Osteocyte (in vitro differentiated cells): ENCODE measurements around the gene EID2. TPM values are rescaled to one million over a fixed set of nuclear protein-coding genes. Genes with fewer than 3 reads are reported as not detected.

Experiments used
- DNase-seq: peaks from one replicate; pipeline ENCODE4 v3.0.0; 2021; ENCODE audit warnings: mixed read lengths; ENCODE audit not compliant: unreplicated experiment; ENCODE audit errors: extremely low spot score
- H3K27ac Mint-ChIP-seq: one replicate; pipeline ENCODE4 v1.8.0; 2021; ENCODE audit warnings: mild to moderate bottlenecking, mixed read lengths; ENCODE audit not compliant: unreplicated experiment
- H3K27me3 Mint-ChIP-seq: one replicate; pipeline ENCODE4 v1.8.0; 2021; ENCODE audit warnings: mixed read lengths; ENCODE audit not compliant: unreplicated experiment
- H3K36me3 Mint-ChIP-seq: one replicate; pipeline ENCODE4 v1.8.0; 2021; ENCODE audit warnings: mixed read lengths; ENCODE audit not compliant: unreplicated experiment
- H3K4me1 Mint-ChIP-seq: one replicate; pipeline ENCODE4 v1.8.0; 2021; ENCODE audit warnings: mixed read lengths; ENCODE audit not compliant: unreplicated experiment
- H3K4me3 Mint-ChIP-seq: one replicate; pipeline ENCODE4 v1.8.0; 2021; ENCODE audit warnings: mild to moderate bottlenecking, moderate library complexity, mixed read lengths; ENCODE audit not compliant: unreplicated experiment
- H3K9me3 Mint-ChIP-seq: one replicate; pipeline ENCODE4 v1.8.0; 2021; ENCODE audit warnings: mixed read lengths; ENCODE audit not compliant: unreplicated experiment
- total RNA-seq: library from RNA; stranded (reverse); gene quantifications from 2 replicates; pipeline ENCODE4 v1.2.1, GENCODE V29; 2021
- TF ChIP-seq, protein P1 (sequence below): fragments of 200-600 bp; sonication (generic); IDR thresholded peaks from 2 replicates; pipeline ENCODE4 v1.5.0; 2021; ENCODE audit warnings: antibody characterized with exemption, mild to moderate bottlenecking, moderate library complexity

EID2 gene
- total RNA-seq, 1 donor from 2014 or later, result 18.1 TPM

DNA sequence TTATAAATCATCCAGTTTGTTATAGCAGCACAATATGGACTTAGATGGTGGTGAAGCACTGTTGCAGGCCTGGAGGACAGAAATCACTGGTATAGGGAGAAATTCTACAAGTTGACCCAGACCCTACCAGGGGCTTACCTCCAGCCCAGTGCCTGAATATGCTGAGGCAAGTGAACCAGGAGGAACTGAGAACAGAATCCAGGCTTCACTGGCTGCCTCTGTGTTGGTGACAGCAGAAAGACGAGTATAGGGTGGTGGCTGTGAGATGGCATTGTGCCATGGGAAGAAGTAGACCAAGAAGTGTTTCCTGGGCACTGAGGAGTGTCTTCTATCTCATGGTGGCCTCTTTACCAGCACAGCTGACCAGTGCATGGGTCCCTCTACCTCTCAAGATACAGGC, 15.9 kb upstream of the EID2 start:
- Mint-ChIP-seq H3K9me3 (no peaks in the 10 kb centered on the region), H3K27ac (no peak overlapping the region), H3K27me3 (peaks cover 26% of the 10 kb centered on the region), H3K4me1 (peaks cover 16% of the 10 kb centered on the region), H3K4me3 (no peak overlapping the region), H3K36me3 (no peaks in the 10 kb centered on the region)
- no peak for DNase-seq
- TF ChIP-seq, protein P1, sequence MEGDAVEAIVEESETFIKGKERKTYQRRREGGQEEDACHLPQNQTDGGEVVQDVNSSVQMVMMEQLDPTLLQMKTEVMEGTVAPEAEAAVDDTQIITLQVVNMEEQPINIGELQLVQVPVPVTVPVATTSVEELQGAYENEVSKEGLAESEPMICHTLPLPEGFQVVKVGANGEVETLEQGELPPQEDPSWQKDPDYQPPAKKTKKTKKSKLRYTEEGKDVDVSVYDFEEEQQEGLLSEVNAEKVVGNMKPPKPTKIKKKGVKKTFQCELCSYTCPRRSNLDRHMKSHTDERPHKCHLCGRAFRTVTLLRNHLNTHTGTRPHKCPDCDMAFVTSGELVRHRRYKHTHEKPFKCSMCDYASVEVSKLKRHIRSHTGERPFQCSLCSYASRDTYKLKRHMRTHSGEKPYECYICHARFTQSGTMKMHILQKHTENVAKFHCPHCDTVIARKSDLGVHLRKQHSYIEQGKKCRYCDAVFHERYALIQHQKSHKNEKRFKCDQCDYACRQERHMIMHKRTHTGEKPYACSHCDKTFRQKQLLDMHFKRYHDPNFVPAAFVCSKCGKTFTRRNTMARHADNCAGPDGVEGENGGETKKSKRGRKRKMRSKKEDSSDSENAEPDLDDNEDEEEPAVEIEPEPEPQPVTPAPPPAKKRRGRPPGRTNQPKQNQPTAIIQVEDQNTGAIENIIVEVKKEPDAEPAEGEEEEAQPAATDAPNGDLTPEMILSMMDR, result no peak

- Mint-ChIP-seq H3K4me1 (peaks cover 16% of the 10 kb centered on the region), H3K27ac (no peak overlapping the region), H3K27me3 (peaks cover 20% of the 10 kb centered on the region), H3K9me3 (no peaks in the 10 kb centered on the region), H3K4me3 (no peak overlapping the region), H3K36me3 (no peaks in the 10 kb centered on the region)
- TF ChIP-seq, protein P1, result no peak
- no peak for DNase-seq
These were observed 14.8 kb upstream of the EID2 start for GRCh38 chr19:39554701-39555311.

DNA sequence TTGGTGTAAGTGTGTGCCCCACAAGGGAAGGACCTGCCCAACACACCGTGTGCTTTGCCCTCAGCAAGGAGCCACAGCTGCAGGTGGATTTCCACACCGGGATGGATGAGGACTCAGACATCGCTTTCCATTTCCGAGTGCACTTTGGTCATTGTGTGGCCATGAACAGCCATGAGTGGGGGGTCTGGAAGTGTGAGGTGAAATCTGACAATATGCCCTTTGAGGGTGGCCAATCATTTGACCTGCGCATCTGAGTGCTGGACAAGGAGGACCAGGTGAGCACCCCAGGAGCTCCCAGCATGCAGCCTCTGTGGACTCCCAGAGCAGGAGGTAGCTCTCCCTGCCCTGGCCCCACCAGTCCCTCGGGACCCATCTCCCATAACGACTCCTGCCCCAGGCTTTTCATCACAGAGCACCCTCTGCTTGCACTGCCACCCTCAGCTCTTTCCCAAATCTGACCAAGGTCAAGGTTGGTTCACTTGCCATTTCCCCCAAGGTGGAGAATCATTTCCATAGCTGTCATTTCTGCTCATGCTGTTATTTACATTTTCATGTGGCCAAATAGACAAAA, 13.2 kb upstream of the EID2 start:
- DNase-seq, result no peak
- H3K9me3 Mint-ChIP-seq, result no peaks in the 10 kb centered on the region
- H3K27me3 Mint-ChIP-seq, result peaks cover 20% of the 10 kb centered on the region
- TF ChIP-seq, protein P1, result no peak
- no peaks in the 10 kb centered on the region for H3K36me3 Mint-ChIP-seq
- no peak overlapping the region for H3K27ac Mint-ChIP-seq
- H3K4me3 Mint-ChIP-seq, result no peak overlapping the region
- peaks cover 11% of the 10 kb centered on the region for H3K4me1 Mint-ChIP-seq

GRCh38 chr19:39550197-39550596, 10.2 kb upstream of the EID2 start:
- no peak overlapping the region for H3K27ac Mint-ChIP-seq
- no peak overlapping the region for H3K4me3 Mint-ChIP-seq
- H3K9me3 Mint-ChIP-seq, result no peaks in the 10 kb centered on the region
- TF ChIP-seq, protein P1, result no peak
- H3K36me3 Mint-ChIP-seq, result no peaks in the 10 kb centered on the region
- no peak for DNase-seq
- H3K4me1 Mint-ChIP-seq, result no peaks in the 10 kb centered on the region
- peaks cover 34% of the 10 kb centered on the region for H3K27me3 Mint-ChIP-seq

GRCh38 chr19:39546599-39546998, 6.6 kb upstream of the EID2 start:
- TF ChIP-seq, protein P1, result no peak
- H3K27ac Mint-ChIP-seq, result no peak overlapping the region
- peak; percentile 64 for DNase-seq
- no peaks in the 10 kb centered on the region for H3K9me3 Mint-ChIP-seq
- no peak overlapping the region for H3K4me3 Mint-ChIP-seq
- H3K4me1 Mint-ChIP-seq, result no peaks in the 10 kb centered on the region
- peaks cover 28% of the 10 kb centered on the region for H3K27me3 Mint-ChIP-seq
- no peaks in the 10 kb centered on the region for H3K36me3 Mint-ChIP-seq
